Measurements from ENCODE around the gene METTL13. TPM values are rescaled to one million over a fixed set of nuclear protein-coding genes. Genes with fewer than 3 reads are reported as not detected.

The METTL13 gene
- total RNA-seq, 1 experiment from 2014 or later = 49.9 TPM

- ChIA-PET CTCF (no interaction called here), POLR2A (ENCODE audit: low non-redundant PET) (no interaction called here)
- DNase-seq (ENCODE audit: low spot score) = no peak
- intact Hi-C loops (cut with micrococcal nuclease; ENCODE audit: unreplicated experiment) = no loop called here
- H3K9me3 ChIP-seq (ENCODE audit: low read depth, low read length, poor library complexity, severe bottlenecking) = no peaks in the 10 kb centered on the region
- H3K27me3 ChIP-seq (replicated peaks; ENCODE audit: insufficient read depth, low read depth, low read length, poor library complexity) = no peaks in the 10 kb centered on the region
- H3K27ac ChIP-seq (ENCODE audit: low read depth, low read length, poor library complexity, severe bottlenecking) = no peak overlapping the region
- no TSS peak for BruUV-seq (replicated peaks)
- H3K4me3 ChIP-seq (ENCODE audit: low read depth, low read length, poor library complexity, severe bottlenecking) = no peak overlapping the region
- no peaks in the 10 kb centered on the region for H3K4me1 ChIP-seq (ENCODE audit: insufficient read depth, low read length, poor library complexity, severe bottlenecking)
- no peaks in the 10 kb centered on the region for H3K36me3 ChIP-seq (ENCODE audit: insufficient read depth, low read length, poor library complexity, severe bottlenecking)
- no peak for TF ChIP-seq EZH2 (IDR thresholded peaks at IDR 0.05; ENCODE audit: borderline replicate concordance, low read depth, low read length, poor library complexity, severe bottlenecking)
- TF ChIP-seq, protein P1, sequence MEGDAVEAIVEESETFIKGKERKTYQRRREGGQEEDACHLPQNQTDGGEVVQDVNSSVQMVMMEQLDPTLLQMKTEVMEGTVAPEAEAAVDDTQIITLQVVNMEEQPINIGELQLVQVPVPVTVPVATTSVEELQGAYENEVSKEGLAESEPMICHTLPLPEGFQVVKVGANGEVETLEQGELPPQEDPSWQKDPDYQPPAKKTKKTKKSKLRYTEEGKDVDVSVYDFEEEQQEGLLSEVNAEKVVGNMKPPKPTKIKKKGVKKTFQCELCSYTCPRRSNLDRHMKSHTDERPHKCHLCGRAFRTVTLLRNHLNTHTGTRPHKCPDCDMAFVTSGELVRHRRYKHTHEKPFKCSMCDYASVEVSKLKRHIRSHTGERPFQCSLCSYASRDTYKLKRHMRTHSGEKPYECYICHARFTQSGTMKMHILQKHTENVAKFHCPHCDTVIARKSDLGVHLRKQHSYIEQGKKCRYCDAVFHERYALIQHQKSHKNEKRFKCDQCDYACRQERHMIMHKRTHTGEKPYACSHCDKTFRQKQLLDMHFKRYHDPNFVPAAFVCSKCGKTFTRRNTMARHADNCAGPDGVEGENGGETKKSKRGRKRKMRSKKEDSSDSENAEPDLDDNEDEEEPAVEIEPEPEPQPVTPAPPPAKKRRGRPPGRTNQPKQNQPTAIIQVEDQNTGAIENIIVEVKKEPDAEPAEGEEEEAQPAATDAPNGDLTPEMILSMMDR (conservative IDR thresholded peaks at IDR 0.05; ENCODE audit: low read depth, low read length) = no peak
Measured at GRCh38 chr1:171769754-171770153, 11.7 kb upstream of the METTL13 start.

DNA sequence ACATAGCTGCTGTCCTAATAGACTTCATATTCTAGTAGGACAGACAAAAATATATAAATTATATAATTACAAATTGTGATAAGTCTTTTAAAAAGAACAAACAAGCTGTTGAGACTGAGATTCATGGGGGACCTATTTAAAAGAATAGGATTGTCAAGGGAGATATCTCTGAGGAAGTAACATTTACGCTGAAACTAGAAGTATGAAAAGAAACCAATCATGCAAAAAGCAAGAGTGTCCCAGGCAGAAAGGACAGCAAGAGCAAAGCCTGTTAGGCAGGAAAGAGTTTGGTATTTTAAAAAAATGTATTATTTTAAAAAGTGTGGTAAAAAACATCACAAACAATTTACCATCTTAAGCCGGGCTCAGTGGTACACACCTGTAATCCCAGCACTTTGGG is 9.1 kb upstream of the METTL13 start:
- no peak overlapping the region for H3K4me3 ChIP-seq (ENCODE audit: low read depth, low read length, poor library complexity, severe bottlenecking)
- no peaks in the 10 kb centered on the region for H3K27me3 ChIP-seq (replicated peaks; ENCODE audit: insufficient read depth, low read depth, low read length, poor library complexity)
- intact Hi-C loops (cut with micrococcal nuclease; ENCODE audit: unreplicated experiment) = no loop called here
- no TSS peak for BruUV-seq (replicated peaks)
- CTCF ChIA-PET = no interaction called here
- POLR2A ChIA-PET (ENCODE audit: low non-redundant PET) = no interaction called here
- no peak for DNase-seq (ENCODE audit: low spot score)
- H3K9me3 ChIP-seq (ENCODE audit: low read depth, low read length, poor library complexity, severe bottlenecking) = no peaks in the 10 kb centered on the region
- no peaks in the 10 kb centered on the region for H3K36me3 ChIP-seq (ENCODE audit: insufficient read depth, low read length, poor library complexity, severe bottlenecking)
- TF ChIP-seq, protein P1 (conservative IDR thresholded peaks at IDR 0.05; ENCODE audit: low read depth, low read length) = no peak
- no peak for TF ChIP-seq EZH2 (IDR thresholded peaks at IDR 0.05; ENCODE audit: borderline replicate concordance, low read depth, low read length, poor library complexity, severe bottlenecking)
- H3K4me1 ChIP-seq (ENCODE audit: insufficient read depth, low read length, poor library complexity, severe bottlenecking) = no peaks in the 10 kb centered on the region
- H3K27ac ChIP-seq (ENCODE audit: low read depth, low read length, poor library complexity, severe bottlenecking) = no peak overlapping the region

DNA sequence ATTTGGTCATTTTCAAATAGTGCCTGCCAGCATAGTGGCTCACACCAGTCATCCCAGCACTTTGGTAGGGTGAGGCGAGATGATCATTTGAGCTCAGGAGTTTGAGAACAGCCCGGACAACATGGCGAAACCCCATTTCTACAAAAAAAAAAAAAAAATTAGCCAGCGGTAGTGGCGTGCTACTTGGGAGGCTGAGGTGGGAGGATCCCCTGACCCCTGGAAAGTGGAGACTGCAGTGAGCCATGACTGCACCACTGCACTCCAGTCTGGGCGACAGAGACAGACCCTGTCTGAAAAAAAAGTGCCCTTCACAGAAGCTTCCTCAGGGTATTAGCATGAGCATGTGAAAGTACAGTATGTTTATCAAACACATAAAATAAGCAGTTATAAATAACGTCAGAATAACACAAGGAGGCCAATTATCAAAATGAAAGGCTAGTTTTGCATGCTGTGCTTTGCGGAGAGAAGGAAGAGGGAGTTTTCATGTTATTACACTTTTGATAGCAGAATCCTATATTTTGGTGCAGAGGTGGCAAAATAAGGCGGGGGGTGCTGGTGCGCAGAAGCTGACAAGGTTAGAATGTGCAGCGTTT is 781 bp upstream of the METTL13 start:
- Histone ChIP-seq H3K9me3 (ENCODE audit: low read depth, low read length, poor library complexity, severe bottlenecking) (no peaks in the 10 kb centered on the region), H3K36me3 (ENCODE audit: insufficient read depth, low read length, poor library complexity, severe bottlenecking) (peaks cover 20% of the 10 kb centered on the region), H3K4me3 (ENCODE audit: low read depth, low read length, poor library complexity, severe bottlenecking) (peak overlapping the region; percentile 56), H3K27ac (ENCODE audit: low read depth, low read length, poor library complexity, severe bottlenecking) (peak overlapping the region; percentile 78), H3K27me3 (replicated peaks; ENCODE audit: insufficient read depth, low read depth, low read length, poor library complexity) (no peaks in the 10 kb centered on the region), H3K4me1 (ENCODE audit: insufficient read depth, low read length, poor library complexity, severe bottlenecking) (peaks cover 4% of the 10 kb centered on the region)
- ChIA-PET CTCF (interaction anchor here (0.5 kb wide), 1 partner anchor 38 kb away, joined by 14 read pairs; no protein-coding TSS in a partner anchor), POLR2A (ENCODE audit: low non-redundant PET) (no interaction called here)
- TF ChIP-seq, protein P1 (conservative IDR thresholded peaks at IDR 0.05; ENCODE audit: low read depth, low read length) = no peak
- no peak for TF ChIP-seq EZH2 (IDR thresholded peaks at IDR 0.05; ENCODE audit: borderline replicate concordance, low read depth, low read length, poor library complexity, severe bottlenecking)
- no peak for DNase-seq (ENCODE audit: low spot score)
- BruUV-seq (replicated peaks) = TSS peak; percentile 99
- intact Hi-C loops (cut with micrococcal nuclease; ENCODE audit: unreplicated experiment) = loop anchor here (2.0 to 5.0 kb wide), 2 partner anchors 38 to 133 kb away; partner anchors contain the start of gene VAMP4

Measured in A673 (cell line).